ENCODE results near the gene CLEC11A. TPM values are rescaled to one million over a fixed set of nuclear protein-coding genes. Genes with fewer than 3 reads are reported as not detected.

CLEC11A gene, protein sequence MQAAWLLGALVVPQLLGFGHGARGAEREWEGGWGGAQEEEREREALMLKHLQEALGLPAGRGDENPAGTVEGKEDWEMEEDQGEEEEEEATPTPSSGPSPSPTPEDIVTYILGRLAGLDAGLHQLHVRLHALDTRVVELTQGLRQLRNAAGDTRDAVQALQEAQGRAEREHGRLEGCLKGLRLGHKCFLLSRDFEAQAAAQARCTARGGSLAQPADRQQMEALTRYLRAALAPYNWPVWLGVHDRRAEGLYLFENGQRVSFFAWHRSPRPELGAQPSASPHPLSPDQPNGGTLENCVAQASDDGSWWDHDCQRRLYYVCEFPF
- total RNA-seq (2021) (7.6 to 9.5 TPM (median 8.2 TPM) in 3 replicates), Bru-seq, nascent RNA (percentile 54 among the genes with signal in this experiment)
- long read RNA-seq, experiment 1, transcript CLEC11A-201 (4 exons, 1,419 nt), result major isoform, 6 of 22 reads
- long read RNA-seq, experiment 1, partial matches to known transcripts, result 16 of 22 reads
- long read RNA-seq, experiment 1, other reads (novel, unspliced or antisense), result 0 of 22 reads
- long read RNA-seq, experiment 2, partial matches to known transcripts, result 5 of 24 reads
- long read RNA-seq, experiment 2, other reads (novel, unspliced or antisense), result 17 of 24 reads
- long read RNA-seq, experiment 3, result 0 reads

DNA sequence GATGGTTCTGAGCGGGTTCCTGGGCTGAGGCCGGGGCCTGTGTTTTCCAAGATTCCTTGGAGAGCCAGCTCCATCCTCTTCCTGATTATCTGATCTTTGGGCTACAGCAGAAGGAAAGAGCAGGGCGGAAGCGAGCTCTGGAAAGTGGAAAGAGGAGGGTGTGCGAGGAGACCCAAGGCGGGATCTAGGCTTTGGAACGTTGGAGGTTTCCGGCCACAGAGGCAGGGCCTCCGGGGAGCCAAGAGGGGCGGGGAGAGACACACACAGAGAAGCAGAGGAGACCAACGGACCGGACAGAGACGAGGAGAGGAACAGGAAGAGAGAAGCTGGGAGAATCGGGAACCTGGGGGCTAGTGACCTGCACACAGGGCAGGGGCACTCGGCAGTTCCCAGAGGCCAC is at the start of gene CLEC11A:
Gene CLEC11A (plus strand): TSS at position 296 of the 400 bp plus-strand sequence. CDS start 162 bp downstream, outside the sequence.
- no peaks in the 10 kb centered on the region for H3K36me3 Mint-ChIP-seq
- H3K4me3 Mint-ChIP-seq, result peak within 1 kb of the TSS; percentile 89
- ChIA-PET POLR2A (no interaction called here), CTCF (interaction anchor here (0.8 to 6.7 kb wide), 14 partner anchors 15 to 371 kb away, joined by 3 to 195 read pairs (median 6); partner anchors contain the start of gene JOSD2)
- H3K27ac Mint-ChIP-seq, result no peak within 1 kb of the TSS
- DNase-seq (ENCODE audit: low spot score) (no peak), ATAC-seq (no peak)
- H3K4me1 Mint-ChIP-seq, result peaks cover 54% of the 10 kb centered on the region
- no peak for TF ChIP-seq ESRRA (CRISPR knock-in tag; IDR thresholded peaks at IDR 0.05; ENCODE audit: borderline replicate concordance)
- no peak for TF ChIP-seq NFYB (CRISPR knock-in tag; conservative IDR thresholded peaks at IDR 0.05; ENCODE audit: low read depth)
- TF ChIP-seq, protein P1, sequence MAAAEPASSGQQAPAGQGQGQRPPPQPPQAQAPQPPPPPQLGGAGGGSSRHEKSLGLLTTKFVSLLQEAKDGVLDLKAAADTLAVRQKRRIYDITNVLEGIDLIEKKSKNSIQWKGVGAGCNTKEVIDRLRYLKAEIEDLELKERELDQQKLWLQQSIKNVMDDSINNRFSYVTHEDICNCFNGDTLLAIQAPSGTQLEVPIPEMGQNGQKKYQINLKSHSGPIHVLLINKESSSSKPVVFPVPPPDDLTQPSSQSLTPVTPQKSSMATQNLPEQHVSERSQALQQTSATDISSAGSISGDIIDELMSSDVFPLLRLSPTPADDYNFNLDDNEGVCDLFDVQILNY (CRISPR knock-in tag; IDR thresholded peaks at IDR 0.05), result no peak
- no peak for TF ChIP-seq ATF2 (CRISPR knock-in tag; IDR thresholded peaks at IDR 0.05; ENCODE audit: borderline replicate concordance, low read depth)
- H3K27me3 Mint-ChIP-seq (ENCODE audit: low read depth), result peaks cover 38% of the 10 kb centered on the region
- H3K9me3 Mint-ChIP-seq, result no peaks in the 10 kb centered on the region

DNA sequence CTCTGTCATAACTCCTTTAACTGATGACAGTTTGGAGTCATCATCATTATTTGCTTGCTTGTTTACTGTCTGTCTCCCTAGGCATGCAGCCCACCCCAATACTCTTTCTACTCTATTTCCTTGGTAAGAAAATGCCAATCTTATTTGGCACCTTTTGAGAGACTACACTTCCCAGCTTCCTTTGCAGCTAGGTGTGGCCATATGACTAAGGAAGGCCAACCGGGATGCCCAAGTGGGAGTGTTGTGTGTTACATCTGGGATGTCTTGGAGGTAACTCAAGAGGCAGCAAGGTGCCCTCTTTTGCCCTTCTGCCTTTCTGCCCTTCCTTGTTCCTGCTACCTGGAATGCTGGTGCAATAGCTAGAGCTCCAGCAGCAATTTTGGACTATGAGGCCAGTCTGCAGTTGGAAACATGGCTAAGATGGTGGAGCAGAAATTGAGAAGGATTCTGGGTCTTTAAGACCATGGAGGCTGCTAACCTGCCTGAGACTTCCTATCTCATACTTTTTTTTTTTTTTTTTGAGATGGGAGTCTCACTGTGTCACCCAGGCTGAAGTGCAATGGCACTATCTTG is 46.5 kb upstream of the CLEC11A start:
- Mint-ChIP-seq H3K4me1 (peaks cover 31% of the 10 kb centered on the region), H3K36me3 (peaks cover 3% of the 10 kb centered on the region; the same call in 1 of the 2 replicates), H3K9me3 (0 out of 2 replicates have a peak, but pooled peaks cover 4% of the 10 kb centered on the region), H3K4me3 (no peak overlapping the region), H3K27ac (no peak overlapping the region), H3K27me3 (ENCODE audit: low read depth) (peaks cover 84% of the 10 kb centered on the region)
- no peak for DNase-seq (ENCODE audit: low spot score)
- TF ChIP-seq, protein P2, sequence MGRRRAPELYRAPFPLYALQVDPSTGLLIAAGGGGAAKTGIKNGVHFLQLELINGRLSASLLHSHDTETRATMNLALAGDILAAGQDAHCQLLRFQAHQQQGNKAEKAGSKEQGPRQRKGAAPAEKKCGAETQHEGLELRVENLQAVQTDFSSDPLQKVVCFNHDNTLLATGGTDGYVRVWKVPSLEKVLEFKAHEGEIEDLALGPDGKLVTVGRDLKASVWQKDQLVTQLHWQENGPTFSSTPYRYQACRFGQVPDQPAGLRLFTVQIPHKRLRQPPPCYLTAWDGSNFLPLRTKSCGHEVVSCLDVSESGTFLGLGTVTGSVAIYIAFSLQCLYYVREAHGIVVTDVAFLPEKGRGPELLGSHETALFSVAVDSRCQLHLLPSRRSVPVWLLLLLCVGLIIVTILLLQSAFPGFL (CRISPR knock-in tag; IDR thresholded peaks at IDR 0.05; ENCODE audit: borderline replicate concordance), result no peak
- peak; percentile 91 for TF ChIP-seq GTF2I (CRISPR knock-in tag; conservative IDR thresholded peaks at IDR 0.05)
- no peak for TF ChIP-seq IRF1 (CRISPR knock-in tag; IDR thresholded peaks at IDR 0.05)
- no peak for TF ChIP-seq JAZF1 (CRISPR knock-in tag; IDR thresholded peaks at IDR 0.05)
- TF ChIP-seq ZBTB43 (CRISPR knock-in tag; IDR thresholded peaks at IDR 0.05), result no peak
- TF ChIP-seq USF2 (CRISPR knock-in tag; IDR thresholded peaks at IDR 0.05), result peak; percentile 76
- TF ChIP-seq CREB1 (CRISPR knock-in tag; IDR thresholded peaks at IDR 0.05), result no peak
- no peak for TF ChIP-seq ZNF396 (CRISPR knock-in tag; IDR thresholded peaks at IDR 0.05; ENCODE audit: borderline replicate concordance)
- TF ChIP-seq MXD4 (CRISPR knock-in tag; IDR thresholded peaks at IDR 0.05; ENCODE audit: borderline replicate concordance), result no peak
- TF ChIP-seq USF1 (CRISPR knock-in tag; IDR thresholded peaks at IDR 0.05), result 0 out of 2 replicates have a peak, but pooled peaks have one; percentile 58
- no peak for TF ChIP-seq PRDM15 (CRISPR knock-in tag; IDR thresholded peaks at IDR 0.05)
- ChIA-PET CTCF (interaction anchor here (1.7 kb wide), 1 partner anchor 48 kb away, joined by 7 read pairs; no protein-coding TSS in a partner anchor), POLR2A (interaction anchor here (0.8 kb wide), 1 partner anchor 16 kb away, joined by 3 read pairs; no protein-coding TSS in a partner anchor)
- ATAC-seq, result no peak
